HG03108 (cell line): Measurements from ENCODE around the gene PKN3.
"Not testable (repeated sequence)": the region's sequence is repeated elsewhere in the genome, so short reads cannot be mapped to it uniquely, and the experiment has no call there.

Experiments
- ATAC-seq: cut with Tn5 transposase; IDR thresholded peaks from one replicate; pipeline ENCODE4 v1.9.1; 2021; ENCODE audit warnings: moderate library complexity; ENCODE audit not compliant: unreplicated experiment

Gene PKN3

DNA sequence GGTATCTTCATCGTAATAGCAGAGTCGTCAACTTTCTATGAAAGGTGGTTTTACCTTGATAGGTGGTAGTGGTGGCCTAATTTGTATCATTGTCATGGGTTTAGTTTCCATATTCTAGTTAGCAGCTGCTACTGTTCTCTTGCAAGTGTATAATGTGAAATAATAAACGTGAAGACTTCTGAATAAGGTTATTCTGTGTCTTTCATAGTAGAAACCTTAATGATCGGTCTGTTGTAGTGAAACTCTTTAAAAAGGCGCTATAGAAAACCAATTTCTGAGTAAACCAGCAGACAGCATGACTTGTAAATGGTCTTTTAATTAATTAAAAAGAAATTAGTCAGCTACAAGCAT is 11.6 kb upstream of the PKN3 start:
- ATAC-seq = no peak

DNA sequence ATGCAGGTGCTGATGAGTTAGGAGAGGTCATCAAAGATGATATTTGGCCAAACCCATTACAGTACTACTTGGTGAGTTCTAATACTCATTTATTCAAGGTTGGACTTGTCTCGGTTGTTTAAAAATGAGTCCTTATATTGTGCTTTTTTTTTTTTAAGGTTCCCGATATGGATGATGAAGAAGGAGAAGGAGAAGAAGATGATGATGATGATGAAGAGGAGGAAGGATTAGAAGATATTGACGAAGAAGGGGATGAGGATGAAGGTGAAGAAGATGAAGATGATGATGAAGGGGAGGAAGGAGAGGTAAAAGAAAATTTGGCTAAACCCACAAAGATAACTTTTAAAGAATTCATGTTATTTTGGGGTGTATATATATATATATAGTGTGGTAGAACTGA is 8.6 kb upstream of the PKN3 start:
- ATAC-seq = not testable (repeated sequence)

DNA sequence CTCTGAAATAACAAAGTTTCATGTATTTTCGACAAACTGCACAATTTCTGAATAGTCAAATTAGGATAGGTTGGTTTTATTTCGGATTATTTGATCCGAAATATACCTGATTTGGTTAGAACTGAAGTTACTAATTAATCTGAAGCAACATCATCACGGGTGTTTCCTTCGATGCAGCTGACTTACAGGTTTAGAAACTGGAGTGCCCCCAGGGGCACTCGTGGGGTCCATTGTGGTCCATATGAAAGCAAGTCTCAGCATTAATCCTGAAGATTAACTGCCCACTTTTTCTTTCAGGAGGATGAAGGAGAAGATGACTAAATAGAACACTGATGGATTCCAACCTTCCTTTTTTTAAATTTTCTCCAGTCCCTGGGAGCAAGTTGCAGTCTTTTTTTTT is 8.0 kb upstream of the PKN3 start:
- ATAC-seq = peak; percentile 36

DNA sequence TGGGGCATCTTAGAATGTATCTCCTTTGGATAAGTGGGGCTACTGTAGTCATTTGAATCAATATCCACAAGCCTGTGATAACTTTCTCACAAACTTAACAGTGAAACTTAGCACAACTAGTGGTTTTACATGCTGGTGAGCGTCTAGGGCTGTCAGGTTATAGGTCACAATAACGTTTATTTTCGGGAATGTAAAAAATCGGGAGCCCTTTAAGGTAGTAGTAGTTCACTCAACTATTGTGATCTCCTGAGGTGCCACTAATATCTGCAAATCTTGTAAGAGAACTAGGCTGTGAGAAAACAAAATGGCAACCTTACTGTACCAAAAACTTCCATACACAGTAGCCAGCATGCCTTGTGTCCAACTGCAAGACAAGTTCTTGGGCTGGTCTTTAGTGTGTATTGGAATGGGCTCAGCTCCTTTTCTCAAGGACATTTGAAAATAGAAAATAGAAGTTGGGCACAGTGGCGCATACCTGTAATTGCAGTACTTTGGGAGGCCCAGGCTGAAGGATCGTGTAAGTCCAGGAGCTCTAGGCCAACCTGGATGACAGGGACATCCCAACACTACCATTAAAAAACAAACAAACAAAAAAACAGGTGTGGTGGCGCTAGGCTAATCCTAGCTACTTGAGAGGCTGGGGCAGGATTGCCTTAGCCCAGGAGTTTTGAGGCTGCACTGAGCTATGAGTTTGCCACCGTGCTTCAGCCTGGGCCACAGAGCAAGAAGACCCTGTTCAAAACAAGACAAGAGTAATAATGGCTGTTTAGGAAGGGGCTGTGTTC is 5.2 kb upstream of the PKN3 start:
- ATAC-seq = no peak

DNA sequence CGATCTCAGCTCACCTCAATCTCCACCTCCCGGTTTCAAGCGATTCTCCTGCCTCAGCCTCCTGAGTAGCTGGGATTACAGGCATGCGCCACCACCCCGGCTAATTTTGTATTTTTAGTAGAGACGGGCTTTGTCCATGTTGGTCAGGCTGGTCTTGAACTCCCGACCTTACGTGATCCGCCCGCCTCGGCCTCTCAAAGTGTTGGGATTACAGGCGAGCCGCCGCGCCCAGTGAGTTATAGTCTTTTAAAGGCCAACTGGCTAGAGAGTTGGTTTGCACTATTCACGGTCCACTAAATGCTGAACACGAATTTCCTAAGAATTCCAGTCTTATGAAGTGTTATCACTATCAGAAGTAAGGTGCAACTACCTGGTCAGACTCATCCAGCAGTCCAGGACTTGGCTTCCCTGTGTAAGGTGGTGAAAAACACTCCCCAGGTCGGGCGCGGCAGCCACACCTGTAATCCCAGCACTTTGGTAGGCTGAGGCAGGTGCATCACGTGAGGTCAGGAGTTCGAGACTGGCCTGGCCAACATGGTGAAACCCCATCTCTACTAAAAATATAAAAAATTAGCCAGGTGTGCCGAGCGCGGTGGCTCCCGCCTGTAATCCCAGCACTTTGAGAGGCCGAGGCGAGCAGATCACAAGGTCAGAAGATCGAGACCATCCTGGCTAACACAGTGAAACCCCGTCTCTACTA is 3.1 kb upstream of the PKN3 start:
- ATAC-seq = not testable (repeated sequence)

DNA sequence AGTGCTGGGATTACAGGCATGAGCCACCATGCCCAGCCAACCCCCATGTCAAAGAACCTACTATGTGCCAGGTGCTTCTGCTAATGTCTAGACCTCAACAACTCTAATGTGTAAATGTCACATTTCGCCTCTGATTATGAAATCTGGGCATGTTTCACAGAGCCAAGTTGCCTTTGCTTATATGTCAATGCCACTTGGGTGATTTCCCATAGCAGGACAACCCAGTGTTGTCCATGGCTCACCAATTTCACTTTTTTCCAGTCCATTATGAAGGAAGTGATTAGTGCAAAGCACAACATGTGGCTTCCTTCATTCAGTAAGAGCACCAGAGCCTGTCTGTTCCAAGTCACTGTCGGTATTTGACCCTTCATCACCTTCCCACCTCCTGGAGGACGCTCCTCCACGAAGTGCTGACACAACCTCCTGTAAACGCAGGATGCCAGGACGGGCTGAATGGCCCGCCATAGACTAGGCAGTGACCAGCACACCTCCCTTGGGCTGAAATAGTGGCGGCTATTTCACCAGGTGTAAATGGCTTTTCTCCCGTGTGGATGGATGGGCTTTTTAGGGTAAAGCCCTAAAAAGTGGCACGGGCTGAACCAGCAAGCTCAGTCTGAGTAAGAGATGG is 962 bp upstream of the PKN3 start:
- no peak for ATAC-seq

DNA sequence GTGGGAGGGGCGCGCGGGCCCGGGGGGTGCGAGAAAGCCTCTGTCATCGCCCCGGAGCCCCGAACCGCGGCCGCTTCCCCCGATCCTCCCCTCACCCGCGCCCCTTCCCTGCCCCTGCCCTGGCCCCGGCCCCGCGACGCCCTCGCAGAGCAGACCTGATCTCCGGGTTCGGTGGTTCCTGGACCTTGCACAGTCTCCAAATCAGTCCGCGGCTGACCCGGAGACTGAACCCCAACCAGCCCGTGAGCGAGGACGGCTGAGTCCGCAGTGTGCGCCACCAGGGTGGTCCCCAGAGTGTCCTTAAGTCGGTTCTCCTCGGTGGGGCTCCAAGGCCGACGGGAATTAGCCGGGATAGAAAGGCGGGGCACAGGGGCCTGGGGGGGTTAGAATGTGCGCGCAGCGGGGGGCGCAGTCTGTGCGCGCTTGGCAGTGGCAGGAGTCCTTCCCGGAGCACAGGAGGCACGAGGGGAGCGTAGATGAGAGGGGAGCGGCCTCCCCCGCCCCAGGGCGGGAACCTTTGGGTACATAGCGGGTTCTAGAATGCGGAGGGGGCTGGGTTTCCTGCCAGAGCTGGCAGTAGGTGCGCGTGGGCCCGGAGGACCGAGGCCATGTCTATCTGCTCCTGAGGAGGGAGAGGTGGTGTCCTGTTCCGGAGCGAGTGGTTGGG is 779 bp downstream of the PKN3 start:
- no peak for ATAC-seq

DNA sequence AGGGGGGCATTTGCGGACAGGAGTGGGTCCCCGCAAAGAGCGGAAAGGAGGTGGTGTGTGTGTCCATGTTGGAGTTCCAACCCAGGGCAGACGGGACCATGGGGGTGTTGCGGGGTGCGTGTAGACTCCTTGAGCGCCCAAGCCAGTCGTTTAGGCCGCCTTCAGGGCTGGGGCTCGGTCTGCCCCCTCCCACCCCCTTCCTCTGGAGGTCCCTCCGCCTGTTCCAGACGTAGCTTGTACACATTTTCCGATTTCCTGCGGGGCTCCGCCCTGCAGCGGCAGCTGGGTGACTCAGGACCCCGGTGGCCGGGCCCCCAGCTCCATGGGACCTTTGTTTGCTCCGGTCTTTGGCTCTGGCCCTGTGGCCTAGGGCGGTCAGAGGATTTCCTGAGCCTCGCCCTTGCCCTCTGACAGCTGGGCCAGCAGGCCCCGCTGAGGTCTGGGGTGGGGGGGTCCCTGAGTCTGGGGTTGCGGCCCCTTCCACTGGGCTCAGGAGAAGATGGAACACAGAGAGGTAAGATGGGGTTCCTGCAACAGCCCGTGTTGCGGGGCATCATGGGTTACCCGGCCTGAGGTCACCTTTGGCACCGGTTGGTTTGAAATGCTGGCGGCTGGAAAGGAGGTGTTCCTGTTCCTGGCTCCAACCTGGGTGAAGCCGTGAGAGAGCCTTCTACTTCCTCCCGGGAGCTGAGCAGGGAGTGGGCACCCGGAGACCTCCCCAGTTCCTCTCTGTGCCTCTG is 1.5 kb downstream of the PKN3 start:
- ATAC-seq = no peak

DNA sequence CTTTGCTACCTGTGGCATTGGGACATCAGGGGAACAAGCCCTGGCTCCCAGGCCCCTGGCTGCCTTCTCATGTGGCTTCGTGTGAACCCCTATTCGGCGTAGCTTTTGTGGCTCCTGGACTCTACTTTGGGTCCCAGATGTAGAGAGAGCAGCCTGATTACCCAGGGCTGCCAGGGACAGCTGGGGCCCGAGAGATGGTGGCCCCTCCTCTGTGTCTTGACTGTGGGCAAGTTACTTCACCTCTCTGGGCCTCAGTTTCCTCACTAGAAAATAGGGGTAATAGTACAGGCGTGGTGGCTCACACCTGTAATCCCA is 2.0 kb downstream of the PKN3 start:
- ATAC-seq = no peak

DNA sequence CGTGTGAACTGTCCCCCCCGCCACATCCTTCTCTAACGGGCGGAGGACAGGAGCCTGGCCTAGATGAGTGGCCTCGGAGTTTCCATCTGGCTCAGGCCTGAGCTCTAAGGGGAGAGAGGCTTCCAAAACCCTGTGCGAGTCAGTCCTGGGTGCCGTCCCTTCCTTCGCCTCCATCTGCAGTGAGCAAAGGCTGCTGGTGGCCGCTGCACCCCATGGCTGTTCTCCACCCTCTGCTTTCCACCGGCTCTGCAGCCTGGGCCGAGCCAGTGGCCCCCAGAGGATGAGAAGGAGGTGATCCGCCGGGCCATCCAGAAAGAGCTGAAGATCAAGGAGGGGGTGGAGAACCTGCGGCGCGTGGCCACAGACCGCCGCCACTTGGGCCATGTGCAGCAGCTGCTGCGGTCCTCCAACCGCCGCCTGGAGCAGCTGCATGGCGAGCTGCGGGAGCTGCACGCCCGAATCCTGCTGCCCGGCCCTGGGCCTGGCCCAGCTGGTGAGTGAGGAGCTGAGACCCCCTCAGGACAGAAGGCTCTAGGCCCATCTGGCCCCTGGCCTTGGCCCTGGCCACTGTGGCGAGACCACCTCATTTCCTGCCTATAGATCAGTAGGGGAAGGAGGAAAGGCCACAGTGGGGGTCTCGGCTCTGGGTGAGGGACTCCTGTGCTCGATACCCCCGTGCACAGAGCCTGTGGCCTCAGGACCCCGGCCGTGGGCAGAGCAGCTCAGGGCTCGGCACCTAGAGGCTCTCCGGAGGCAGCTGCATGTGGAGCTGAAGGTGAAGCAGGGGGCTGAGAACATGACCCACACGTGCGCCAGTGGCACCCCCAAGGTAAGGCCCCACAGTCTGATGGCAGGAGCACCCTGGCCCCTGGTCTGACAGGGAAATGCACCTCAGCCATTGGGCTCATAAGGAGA is 3.0 kb downstream of the PKN3 start:
- no peak for ATAC-seq

DNA sequence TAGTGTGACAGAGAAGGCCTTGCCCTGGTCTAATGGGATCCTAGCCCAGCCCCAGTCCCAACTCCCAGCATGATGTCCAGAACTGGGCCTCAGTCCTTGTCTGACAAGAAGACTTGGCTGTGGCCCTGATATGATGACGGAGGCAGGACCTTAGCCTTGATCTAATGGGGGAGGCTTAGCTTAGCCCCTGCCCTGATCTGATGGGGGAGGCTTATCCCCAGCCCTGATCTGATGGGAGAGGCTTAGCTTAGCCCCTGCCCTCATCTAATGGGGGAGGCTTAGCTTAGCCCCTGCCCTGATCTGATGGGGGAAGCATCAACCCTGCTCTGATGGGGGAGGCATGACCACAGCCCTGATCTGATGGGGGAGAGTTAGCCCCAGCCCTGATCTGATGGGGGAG is 3.7 kb downstream of the PKN3 start:
- no peak for ATAC-seq

DNA sequence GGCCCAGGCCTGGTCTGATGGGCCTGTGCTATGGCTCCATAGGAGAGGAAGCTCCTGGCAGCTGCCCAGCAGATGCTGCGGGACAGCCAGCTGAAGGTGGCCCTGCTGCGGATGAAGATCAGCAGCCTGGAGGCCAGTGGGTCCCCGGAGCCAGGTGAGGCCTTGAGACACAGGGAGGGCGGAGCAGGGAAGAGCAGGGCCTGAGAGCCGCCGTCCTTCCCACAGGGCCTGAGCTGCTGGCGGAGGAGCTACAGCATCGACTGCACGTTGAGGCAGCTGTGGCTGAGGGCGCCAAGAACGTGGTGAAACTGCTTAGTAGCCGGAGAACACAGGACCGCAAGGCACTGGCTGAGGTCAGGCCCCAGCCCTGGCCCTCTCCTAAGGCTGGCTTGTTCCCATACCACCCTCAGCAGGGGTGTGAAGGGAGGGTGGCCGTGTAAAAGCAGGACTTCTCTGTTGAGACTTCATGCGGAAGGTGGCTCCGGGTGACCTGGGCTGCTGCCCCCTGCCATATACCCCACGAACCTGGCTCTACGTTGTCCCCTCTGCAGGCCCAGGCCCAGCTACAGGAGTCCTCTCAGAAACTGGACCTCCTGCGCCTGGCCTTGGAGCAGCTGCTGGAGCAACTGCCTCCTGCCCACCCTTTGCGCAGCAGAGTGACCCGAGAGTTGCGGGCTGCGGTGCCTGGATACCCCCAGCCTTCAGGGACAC is 4.5 kb downstream of the PKN3 start:
- no peak for ATAC-seq

DNA sequence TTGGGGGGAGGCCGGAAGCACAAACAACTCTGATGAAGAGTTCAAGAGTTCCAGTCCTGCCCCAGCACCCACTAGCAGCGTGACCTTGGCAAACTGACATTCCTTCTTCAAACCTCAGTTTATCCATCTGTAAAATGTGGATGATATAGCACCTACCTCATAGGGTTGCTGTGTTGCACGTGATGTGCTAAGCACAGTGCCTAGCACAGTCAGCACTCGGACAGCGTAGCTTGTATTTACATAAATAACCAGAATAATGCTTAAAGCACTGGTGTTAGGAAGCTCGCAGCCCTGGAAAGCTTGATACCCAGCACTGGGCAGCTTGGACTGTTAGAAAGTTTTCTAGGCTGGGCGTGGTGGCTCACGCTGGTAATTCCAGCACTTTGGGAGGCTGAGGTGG is 5.1 kb downstream of the PKN3 start:
- ATAC-seq = no peak

DNA sequence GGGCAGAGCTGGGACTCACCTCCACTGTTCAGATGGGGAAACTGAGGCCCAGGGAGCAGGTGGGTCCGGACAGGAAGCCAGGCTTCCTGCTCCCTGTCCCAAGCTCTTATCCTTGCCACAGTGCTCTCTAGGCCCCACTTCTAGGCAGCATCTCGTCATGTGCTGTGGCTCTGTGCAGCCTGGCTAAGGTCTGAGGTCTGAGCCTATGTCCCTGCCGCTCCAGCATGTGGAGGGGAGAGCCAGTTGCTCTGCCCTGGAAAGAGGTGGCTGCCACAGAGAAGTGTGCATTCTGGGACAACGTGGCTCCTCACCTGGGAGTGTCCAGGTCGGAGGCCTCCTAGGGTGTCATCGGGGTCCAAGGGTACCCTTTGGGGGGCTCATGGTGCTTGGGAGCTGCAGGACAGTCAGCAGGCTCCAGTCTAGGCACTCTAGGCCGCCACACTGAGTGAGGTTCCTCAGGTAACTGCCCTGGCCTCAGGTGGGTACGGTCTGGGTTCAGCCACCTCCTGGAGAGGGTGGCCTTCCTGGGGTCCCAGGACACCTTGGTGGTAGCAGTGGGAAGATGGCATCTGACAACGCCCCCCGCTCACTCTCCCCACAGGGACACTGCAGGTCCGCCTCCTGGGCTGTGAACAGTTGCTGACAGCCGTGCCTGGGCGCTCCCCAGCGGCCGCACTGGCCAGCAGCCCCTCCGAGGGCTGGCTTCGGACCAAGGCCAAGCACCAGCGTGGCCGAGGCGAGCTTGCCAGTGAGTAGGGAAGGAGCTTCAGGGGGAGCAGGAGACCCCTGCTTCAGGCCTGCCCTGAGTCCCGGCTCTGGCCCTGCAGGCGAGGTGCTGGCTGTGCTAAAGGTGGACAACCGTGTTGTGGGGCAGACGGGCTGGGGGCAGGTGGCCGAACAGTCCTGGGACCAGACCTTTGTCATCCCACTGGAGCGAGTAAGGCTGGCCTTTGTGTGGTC is 10.4 kb downstream of the PKN3 start:
- ATAC-seq = no peak

DNA sequence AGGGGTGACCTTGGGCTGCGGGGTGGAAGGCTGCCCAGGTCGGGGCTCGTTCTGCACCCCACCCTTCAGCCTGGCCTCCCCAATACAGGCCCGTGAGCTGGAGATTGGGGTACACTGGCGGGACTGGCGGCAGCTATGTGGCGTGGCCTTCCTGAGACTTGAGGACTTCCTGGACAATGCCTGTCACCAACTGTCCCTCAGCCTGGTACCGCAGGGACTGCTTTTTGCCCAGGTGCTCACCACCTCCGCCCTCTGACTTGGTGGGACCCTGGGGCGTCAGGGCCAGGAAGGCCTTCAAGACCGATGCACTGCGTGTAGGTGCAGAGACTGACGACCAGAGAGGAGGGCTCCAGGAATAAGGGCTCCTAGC is 11.1 kb downstream of the PKN3 start:
- ATAC-seq = no peak

DNA sequence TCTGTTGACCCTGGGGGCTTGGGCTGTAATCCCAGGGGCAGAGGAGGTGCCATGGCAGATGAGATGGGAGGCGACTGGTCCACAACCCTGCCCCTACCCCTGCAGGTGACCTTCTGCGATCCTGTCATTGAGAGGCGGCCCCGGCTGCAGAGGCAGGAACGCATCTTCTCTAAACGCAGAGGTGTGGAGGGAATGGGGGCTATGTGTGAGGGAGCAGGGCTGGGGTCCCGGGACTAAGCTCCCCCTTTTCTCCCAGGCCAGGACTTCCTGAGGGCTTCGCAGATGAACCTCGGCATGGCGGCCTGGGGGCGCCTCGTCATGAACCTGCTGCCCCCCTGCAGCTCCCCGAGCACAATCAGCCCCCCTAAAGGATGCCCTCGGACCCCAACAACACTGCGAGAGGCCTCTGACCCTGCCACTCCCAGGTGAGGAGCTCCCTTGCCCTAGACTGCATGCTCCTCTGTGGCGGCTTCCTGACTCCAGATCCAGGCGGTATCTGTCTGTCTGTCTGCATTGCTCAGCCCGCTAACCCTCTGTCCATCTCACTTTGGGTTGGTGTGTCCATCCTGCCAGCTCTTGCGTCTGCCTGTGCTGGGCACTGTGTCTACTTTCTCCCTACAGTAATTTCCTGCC is 11.8 kb downstream of the PKN3 start:
- no peak for ATAC-seq

DNA sequence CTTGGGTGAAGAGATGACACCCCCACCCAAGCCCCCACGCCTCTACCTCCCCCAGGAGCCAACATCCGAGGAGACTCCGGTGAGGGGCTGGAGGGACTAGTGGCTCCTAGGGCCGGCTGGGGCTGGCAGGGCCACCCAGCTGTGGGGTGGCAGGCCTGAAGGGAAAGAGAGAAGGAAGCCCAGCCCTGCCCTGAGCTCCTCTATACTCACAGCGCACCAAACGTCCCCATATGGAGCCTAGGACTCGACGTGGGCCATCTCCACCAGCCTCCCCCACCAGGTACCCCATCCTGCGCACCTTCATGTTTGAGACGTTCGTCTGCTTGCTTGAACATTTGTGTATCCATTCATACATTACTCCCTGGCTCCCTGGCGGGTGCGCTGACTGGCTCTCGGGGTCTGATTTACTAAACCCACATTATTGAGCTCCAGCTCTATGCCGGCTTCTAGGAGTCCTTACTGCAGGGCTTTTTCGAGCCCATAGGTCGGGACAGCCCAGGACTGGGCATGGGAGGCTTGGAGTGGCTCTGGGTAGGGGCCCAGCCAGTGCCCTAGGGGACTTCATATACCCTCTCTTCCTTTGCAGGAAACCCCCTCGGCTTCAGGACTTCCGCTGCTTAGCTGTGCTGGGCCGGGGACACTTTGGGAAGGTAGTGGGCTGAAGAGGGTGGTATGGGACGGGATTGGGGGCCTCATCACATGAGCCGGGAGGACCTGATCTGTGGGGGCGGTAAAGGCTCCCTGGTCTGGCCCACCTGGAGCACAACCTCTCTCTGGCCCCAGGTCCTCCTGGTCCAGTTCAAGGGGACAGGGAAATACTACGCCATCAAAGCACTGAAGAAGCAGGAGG is 12.5 kb downstream of the PKN3 start:
- ATAC-seq = no peak
